Measurements from ENCODE around the gene CPNE5. TPM values are rescaled to one million over a fixed set of nuclear protein-coding genes. Genes with fewer than 3 reads are reported as not detected.

CPNE5 gene
- total and polyA plus RNA-seq, 7 donors, result 0.99 to 11.6 (median 3.8) TPM

- H3K9me3 ChIP-seq, result no peaks in the 10 kb centered on the region
- no peaks in the 10 kb centered on the region for H3K36me3 ChIP-seq
- intact Hi-C loops (cut with DNase I), result no loop called here
- H3K27me3 ChIP-seq, result peaks cover 0 to 2% (median 0%) of the 10 kb centered on the region in 3 donors
- DNase-seq, result no peak
- H3K4me3 ChIP-seq, result no peak overlapping the region
- no peaks in the 10 kb centered on the region for H3K4me1 ChIP-seq
- H3K27ac ChIP-seq, result no peak overlapping the region
- WGBS, 2 donors, result 86 to 90% methylated on average over 5 of the region's 5 CpGs
- TF ChIP-seq CTCF (IDR thresholded peaks at IDR 0.05) (no peak), POLR2A (IDR thresholded peaks at IDR 0.05) (no peak), POLR2AphosphoS5 (IDR thresholded peaks at IDR 0.05) (no peak), EP300 (IDR thresholded peaks at IDR 0.05) (no peak)
Measured at GRCh38 chr6:36783603-36784375, 55.5 kb downstream of the CPNE5 start.

DNA sequence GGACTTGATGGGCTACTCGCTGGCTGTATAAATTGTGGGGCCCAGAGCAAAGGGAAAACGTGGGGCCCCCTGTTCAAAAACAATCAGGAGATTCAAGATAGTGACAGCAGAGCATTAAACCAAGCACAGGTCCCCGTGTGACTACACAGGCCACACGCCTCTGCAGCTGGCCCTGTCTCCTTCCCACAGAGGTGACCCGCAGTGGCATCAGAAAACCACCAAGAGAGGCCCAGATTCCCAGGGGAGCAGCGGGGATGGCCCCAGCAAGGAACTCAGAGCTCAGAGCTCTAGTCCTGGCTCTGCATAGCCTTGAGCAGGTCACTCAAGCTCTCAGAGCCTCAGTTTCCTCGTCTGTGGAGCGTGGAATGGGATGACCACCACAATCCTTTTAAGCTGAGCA lies 57.6 kb downstream of the CPNE5 start:
- intact Hi-C loops (cut with DNase I), result no loop called here
- 74 to 79% methylated on average over 8 of the region's 8 CpGs for WGBS, 2 donors

DNA sequence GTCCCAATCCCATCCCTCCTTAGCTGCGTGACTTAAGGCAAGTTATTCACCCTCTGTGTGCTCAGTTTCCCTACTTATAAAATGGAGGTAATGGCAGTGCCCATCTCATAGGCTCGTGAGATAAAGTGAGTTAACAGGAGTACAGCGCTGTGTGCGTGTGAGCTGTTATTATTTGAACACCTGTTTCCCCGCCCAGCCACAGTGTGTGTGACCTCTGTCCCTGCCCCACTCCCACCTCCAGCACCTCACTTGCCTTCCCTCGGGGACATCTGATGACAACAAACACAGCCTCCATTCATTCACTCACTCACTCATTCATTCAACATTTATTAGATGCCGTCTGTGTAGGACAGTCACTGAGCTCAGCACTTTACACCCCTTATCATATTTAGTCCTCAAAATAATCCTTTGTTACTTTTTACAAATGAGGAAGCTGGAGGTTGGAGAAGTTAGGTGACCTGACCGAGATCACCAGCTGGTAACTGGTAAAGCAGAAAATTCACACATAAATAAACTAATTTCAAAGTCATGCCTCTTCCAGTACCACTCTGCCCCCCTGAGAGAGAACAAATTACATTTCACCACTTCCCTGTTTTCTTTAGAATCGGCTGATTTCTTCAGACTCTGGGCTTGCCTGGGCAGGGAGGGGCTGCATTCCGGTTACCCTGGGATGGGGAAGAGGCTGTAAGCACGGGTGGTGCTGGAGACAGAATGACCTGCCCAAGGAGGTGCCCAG lies 58.6 kb downstream of the CPNE5 start:
- Histone ChIP-seq H3K9me3 (no peaks in the 10 kb centered on the region), H3K27ac (no peak overlapping the region), H3K4me1 (no peaks in the 10 kb centered on the region), H3K4me3 (no peak overlapping the region), H3K27me3 (peaks cover 0 to 7% (median 0%) of the 10 kb centered on the region in 3 donors), H3K36me3 (no peaks in the 10 kb centered on the region)
- no peak for TF ChIP-seq POLR2AphosphoS5 (IDR thresholded peaks at IDR 0.05)
- TF ChIP-seq CTCF (IDR thresholded peaks at IDR 0.05), result no peak
- TF ChIP-seq POLR2A (IDR thresholded peaks at IDR 0.05), result no peak
- TF ChIP-seq EP300 (IDR thresholded peaks at IDR 0.05), result no peak
- no peak for DNase-seq
- intact Hi-C loops (cut with DNase I), result no loop called here
- 10 to 34% methylated on average over 11 of the region's 11 CpGs for WGBS, 2 donors

More for the DNA sequence above, 57.6 kb downstream of the CPNE5 start:
- DNase-seq, result no peak
- Histone ChIP-seq H3K4me1 (no peaks in the 10 kb centered on the region), H3K4me3 (no peak overlapping the region), H3K27ac (no peak overlapping the region), H3K9me3 (no peaks in the 10 kb centered on the region), H3K27me3 (peaks cover 0 to 7% (median 0%) of the 10 kb centered on the region in 3 donors), H3K36me3 (no peaks in the 10 kb centered on the region)
- TF ChIP-seq POLR2AphosphoS5 (IDR thresholded peaks at IDR 0.05) (no peak), POLR2A (IDR thresholded peaks at IDR 0.05) (no peak), EP300 (IDR thresholded peaks at IDR 0.05) (no peak), CTCF (IDR thresholded peaks at IDR 0.05) (no peak)

- Histone ChIP-seq H3K27me3 (peaks cover 0 to 7% (median 0%) of the 10 kb centered on the region in 3 donors), H3K36me3 (no peaks in the 10 kb centered on the region), H3K9me3 (no peaks in the 10 kb centered on the region), H3K4me1 (no peaks in the 10 kb centered on the region), H3K27ac (no peak overlapping the region), H3K4me3 (no peak overlapping the region)
- WGBS, 2 donors, result 83 to 85% methylated on average over 5 of the region's 5 CpGs
- no peak for DNase-seq
- intact Hi-C loops (cut with DNase I), result no loop called here
- no peak for TF ChIP-seq POLR2A (IDR thresholded peaks at IDR 0.05)
Measured at GRCh38 chr6:36779227-36779626, 60.0 kb downstream of the CPNE5 start.

GRCh38 chr6:36777801-36778200 lies 61.4 kb downstream of the CPNE5 start:
- Histone ChIP-seq H3K27ac (no peak overlapping the region), H3K4me3 (no peak overlapping the region), H3K27me3 (peaks cover 0 to 7% (median 0%) of the 10 kb centered on the region in 3 donors), H3K4me1 (no peaks in the 10 kb centered on the region), H3K9me3 (no peaks in the 10 kb centered on the region), H3K36me3 (no peaks in the 10 kb centered on the region)
- WGBS, 2 donors, result 67 to 77% methylated on average over 5 of the region's 5 CpGs
- no peak for DNase-seq
- intact Hi-C loops (cut with DNase I), result no loop called here
- TF ChIP-seq POLR2AphosphoS5 (IDR thresholded peaks at IDR 0.05) (no peak), EP300 (IDR thresholded peaks at IDR 0.05) (no peak), POLR2A (IDR thresholded peaks at IDR 0.05) (no peak), CTCF (IDR thresholded peaks at IDR 0.05) (no peak)

Measured in sigmoid colon (tissue), 7 donors.